ENCODE data around the gene CAPN11.

DNA sequence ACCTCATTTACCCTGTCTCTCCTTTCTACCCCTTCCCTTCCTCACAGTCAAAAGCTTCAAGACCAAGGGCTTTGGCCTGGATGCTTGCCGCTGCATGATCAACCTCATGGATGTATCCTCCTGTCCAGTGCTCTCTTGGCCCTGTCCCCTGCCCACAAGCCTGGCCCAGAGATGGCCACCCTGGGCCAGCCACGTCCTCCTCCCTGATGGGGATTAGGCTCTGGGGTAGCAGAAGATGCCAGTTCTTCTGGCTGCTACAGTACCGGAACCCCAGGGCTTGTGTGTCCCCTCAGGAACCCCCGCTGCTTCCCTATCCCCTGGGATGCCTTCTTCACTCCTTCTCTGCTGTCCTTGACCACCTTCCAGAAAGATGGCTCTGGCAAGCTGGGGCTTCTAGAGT is 22.3 kb downstream of the CAPN11 start:
- TF ChIP-seq POLR2A (IDR thresholded peaks at IDR 0.05): no peak
- TF ChIP-seq, protein P1, sequence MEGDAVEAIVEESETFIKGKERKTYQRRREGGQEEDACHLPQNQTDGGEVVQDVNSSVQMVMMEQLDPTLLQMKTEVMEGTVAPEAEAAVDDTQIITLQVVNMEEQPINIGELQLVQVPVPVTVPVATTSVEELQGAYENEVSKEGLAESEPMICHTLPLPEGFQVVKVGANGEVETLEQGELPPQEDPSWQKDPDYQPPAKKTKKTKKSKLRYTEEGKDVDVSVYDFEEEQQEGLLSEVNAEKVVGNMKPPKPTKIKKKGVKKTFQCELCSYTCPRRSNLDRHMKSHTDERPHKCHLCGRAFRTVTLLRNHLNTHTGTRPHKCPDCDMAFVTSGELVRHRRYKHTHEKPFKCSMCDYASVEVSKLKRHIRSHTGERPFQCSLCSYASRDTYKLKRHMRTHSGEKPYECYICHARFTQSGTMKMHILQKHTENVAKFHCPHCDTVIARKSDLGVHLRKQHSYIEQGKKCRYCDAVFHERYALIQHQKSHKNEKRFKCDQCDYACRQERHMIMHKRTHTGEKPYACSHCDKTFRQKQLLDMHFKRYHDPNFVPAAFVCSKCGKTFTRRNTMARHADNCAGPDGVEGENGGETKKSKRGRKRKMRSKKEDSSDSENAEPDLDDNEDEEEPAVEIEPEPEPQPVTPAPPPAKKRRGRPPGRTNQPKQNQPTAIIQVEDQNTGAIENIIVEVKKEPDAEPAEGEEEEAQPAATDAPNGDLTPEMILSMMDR (IDR thresholded peaks at IDR 0.05): no peak
